ENCODE results near the gene PRIMA1.
A peak's percentile ranks its signal among the peaks of the same experiment; 100 is the strongest.

Gene PRIMA1

DNA sequence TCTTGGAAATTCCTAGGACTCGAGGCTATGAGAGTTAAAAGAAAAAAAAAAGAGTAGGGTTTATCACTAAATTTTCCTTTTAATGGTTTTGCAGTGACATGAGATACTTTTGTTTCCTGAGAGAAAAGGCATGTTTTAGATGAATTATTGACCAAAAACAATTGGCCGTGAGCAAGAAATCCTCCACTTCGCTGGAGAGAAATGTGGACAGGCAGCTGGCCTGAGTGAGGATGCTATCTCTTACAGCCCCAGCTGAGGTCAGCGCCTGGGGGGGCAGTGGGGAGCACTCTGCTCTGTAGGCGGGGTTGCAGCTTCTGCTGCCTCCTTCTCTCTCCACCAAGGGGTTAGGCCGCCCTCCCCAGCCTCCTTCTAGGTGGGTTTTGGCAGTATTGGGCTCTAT lies 54.7 kb downstream of the PRIMA1 start:
- no peak for DNase-seq (ENCODE audit: low spot score)
- FAIRE-seq, result no peak

- FAIRE-seq (no peak), DNase-seq (ENCODE audit: low spot score) (no peak)
Measured at GRCh38 chr14:93733231-93733630, 55.1 kb downstream of the PRIMA1 start.

- DNase-seq (ENCODE audit: low spot score) (no peak), FAIRE-seq (no peak)
Measured at GRCh38 chr14:93732524-93732923, 55.8 kb downstream of the PRIMA1 start.

DNA sequence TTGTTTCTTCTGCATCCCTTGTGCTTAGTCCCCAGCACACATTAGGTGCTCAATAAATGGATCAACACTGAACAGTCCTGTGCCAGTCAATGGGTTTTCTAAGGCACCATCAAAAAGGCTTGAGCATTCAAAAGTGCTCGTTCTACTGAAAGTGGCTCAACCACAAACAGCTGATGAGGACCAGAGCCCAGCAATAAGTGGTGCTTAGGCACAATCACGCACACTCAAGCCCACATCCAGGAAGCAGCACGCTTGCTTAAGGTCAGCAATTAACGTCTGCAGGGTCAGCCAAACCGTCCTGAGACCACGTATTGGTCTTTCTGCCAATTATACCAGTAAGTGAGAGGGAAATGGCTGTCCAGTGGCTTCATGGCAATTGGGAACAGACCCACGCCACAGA lies 56.5 kb downstream of the PRIMA1 start:
- no peak for DNase-seq (ENCODE audit: low spot score)
- no peak for FAIRE-seq

GRCh38 chr14:93729993-93730392 lies 58.3 kb downstream of the PRIMA1 start:
- DNase-seq (ENCODE audit: low spot score) (peak; percentile 41), FAIRE-seq (peak; percentile 77)

GRCh38 chr14:93728651-93729016 lies 59.7 kb downstream of the PRIMA1 start:
- FAIRE-seq (no peak), DNase-seq (ENCODE audit: low spot score) (no peak)

- DNase-seq (ENCODE audit: low spot score) (no peak), FAIRE-seq (no peak)
Measured at GRCh38 chr14:93727917-93728650, 60.2 kb downstream of the PRIMA1 start.

- DNase-seq (ENCODE audit: low spot score) (no peak), FAIRE-seq (no peak)
Measured at GRCh38 chr14:93727039-93727740, 61.1 kb downstream of the PRIMA1 start.

DNA sequence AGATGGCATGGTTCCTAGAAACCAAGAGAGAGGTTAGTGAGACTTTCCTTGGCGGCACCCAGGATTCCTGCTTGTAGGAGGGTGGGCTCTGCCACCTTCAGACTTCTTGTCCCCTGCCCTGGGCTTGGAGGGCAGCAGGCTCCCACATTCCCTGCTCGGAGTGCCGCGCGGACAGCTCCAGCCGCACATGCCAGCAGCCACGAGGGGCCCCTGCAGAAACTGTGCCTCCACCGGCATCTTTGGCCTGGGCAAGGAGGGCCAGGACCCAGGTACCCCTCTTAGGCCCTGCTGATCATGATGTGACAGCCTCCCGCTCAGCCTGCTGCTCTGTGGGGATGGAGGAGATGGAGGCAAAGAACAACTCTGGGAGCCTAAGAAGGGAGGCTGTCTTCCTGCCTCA lies 62.3 kb downstream of the PRIMA1 start:
- DNase-seq (ENCODE audit: low spot score), result no peak
- no peak for FAIRE-seq

DNA sequence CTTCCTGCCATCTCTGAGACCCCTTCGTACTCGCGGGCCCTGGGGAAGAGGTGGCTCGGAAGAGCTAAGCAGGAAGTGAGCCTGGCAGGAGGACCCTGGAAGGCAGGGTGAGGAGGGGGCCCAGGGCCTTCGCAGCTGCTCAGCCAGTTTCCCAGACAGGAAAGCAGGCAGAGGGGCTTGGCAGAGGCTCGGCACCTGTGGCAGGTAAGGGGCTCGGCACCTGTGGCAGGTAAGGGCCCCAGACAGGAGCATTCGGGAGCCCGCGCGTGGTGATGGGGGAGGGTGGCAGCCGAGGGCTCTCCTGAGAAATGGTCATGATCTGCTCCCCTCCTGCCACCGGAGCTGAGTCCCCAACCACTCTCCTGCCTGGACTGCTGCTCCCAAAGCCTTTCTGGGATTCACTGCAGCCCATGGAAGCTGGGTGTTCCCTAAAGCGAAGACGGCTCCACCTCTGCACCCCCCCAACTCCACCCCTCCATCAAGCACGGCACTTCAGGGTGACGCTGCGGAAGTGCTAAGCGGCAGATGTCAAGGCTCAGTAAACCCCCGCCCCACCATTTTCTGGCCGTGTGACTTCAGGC lies 63.2 kb downstream of the PRIMA1 start:
- FAIRE-seq, result no peak
- no peak for DNase-seq (ENCODE audit: low spot score)

GRCh38 chr14:93723001-93723400 lies 65.3 kb downstream of the PRIMA1 start:
- DNase-seq (ENCODE audit: low spot score) (no peak), FAIRE-seq (no peak)

- DNase-seq (ENCODE audit: low spot score) (no peak), FAIRE-seq (no peak)
Measured at GRCh38 chr14:93720981-93721483, 67.3 kb downstream of the PRIMA1 start.

DNA sequence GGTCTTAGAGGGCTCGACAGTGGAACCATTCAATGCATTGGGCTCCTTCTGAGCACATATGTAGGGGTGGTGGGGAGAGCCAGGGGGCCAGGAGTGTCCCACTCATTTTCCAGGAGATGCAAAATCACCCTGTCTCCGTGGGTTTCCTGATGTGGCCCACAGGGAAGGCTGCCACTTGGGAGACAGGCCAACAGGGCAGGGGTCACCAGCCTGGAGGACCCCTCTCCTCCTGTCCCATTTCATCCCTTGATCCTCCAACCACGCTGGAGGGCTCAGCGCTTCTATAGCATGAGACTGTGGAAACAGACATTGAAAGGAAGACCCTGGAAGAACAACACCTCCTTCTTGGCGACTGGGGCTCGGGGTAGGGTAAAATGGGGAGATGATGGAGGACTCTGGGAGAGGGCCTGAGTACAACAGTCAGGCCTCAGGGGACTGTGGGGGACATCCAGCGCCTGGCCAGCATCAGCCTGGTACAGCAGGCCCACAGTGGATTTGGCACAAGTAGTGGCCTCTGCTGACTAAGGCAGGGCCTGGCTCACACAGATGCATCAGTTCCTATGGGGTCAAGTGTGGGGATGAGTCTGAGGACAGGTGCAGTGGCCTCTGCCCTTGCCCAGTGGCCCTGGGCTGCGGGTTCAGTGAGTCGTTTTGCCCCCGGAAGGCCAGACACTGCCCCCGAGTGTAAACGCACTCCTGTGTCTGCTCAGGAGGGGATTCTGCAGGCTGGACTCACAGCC lies 68.0 kb downstream of the PRIMA1 start:
- DNase-seq (ENCODE audit: low spot score) (no peak), FAIRE-seq (no peak)

DNA sequence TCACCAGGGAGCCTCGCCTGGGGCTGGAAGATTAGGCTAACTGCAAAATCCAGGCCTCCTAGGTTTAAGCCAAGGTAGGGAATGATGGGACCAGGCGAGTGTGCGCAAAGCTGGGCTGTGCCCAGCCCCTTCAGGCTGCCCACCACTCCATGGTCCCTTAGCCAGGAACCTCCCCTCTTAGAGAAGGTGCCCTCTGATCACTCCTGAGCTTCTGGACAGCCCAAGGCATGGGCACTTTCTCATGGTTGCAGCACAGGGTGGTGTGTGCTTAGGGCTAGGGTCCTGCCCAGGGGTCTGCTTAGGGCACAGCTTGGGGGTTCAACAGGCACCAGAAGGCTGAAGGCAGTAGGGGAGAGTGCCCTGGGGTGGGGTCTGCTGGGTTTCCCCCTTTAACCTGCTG lies 69.0 kb downstream of the PRIMA1 start:
- no peak for DNase-seq (ENCODE audit: low spot score)
- no peak for FAIRE-seq

DNA sequence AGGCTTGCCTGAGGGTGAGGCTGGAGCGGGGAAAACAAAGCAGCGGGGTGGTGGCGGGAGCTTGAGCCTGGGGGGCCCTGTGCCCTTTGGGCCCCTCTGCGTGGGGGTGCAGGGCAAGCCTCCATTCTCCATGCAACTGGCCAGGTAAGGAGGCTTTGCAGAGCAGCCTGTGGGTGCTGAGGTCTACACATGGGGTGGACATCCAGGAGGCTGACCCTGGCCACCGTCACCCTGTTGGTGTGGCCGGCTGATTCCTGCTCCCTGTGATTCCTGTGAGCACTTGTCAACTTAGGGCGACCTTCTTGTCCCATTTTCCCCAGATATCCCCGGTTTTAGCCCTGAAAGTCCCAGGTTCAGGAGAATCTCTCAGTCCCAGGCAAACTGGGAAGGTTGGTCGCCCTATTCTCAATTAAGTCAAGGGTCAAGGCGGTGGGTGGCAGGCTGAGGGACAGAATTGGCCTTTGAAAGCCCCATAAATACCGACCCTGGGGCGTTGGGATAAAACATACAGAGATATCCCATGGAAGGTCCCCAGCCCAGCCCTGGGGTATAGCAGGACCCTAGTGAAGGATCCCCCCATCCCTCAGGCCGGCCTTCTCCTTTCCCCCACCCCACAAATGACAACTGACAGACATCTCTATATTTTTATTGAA lies 70.5 kb downstream of the PRIMA1 start:
- FAIRE-seq, result no peak
- DNase-seq (ENCODE audit: low spot score), result no peak

DNA sequence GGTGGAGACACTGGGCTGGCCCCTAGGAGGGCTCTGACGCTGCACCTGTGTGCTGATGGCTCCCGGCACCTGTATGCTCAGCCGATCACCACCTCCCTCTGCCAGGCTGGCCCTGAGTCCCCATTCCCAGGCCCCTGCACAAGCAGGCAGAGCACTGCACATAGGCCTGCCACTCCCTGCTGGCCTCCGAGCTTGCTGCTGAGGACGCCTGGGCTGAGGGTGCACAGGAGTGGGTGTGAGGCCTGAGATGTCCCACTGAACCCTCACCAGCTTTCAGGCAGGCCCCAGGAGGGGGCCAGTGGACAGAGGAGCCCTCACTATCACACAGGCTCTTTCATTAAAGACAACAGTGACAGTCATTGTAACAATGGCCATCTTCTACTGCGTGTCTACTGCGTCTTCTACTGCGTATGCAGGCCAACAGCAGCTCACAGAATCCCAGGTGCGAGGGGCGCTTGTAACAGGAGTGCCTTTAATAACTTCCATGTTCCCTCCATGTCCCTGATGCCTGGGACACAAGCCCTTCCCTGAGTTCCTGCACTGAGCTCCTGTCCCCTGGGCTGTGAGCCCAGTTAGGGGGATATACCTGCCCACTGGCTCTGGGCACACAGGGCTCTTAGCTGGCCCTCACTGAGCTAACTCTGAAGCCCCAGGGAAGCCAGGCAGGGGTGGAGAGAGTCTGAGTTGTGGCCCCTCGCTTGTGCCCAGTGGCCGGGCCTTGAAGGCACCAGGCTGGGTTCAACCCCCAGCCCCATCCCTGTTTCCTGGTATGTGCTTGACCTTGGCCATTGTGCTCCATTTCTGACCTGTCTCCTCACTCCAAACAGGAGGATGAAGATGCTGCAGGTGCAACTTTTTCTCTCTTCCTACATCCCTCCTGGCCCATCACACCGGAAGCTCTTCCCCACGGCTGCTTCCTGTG lies 71.3 kb downstream of the PRIMA1 start:
- DNase-seq (ENCODE audit: low spot score) (no peak), FAIRE-seq (no peak)

GRCh38 chr14:93716002-93716745 lies 72.1 kb downstream of the PRIMA1 start:
- no peak for DNase-seq (ENCODE audit: low spot score)
- FAIRE-seq, result no peak

- no peak for FAIRE-seq
Measured at GRCh38 chr14:93715279-93715927, 72.9 kb downstream of the PRIMA1 start.

DNA sequence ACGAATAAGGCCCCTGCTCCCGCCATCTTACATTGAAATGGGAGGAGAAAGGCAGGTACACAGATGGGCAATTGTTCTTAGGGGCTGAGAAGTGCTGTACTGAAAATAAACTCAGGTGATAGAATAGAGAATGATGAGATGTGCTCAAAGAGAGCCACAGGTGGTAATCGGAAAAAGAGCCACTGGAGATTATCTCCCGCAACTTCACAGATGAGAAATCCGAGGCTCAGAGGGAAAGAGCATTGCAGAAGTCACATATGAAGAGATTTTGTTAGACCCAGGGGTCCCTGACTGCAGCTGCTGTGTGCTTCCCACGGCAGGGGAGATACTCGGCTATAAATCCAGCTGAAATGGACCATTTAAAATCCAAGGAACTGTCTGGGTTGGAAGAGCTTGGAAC lies 73.7 kb downstream of the PRIMA1 start:
- no peak for DNase-seq (ENCODE audit: low spot score)
- no peak for FAIRE-seq

More at GRCh38 chr14:93715279-93715927, 72.9 kb downstream of the PRIMA1 start:
- no peak for DNase-seq (ENCODE audit: low spot score)
